Measurements from ENCODE around the gene CASZ1. TPM values are rescaled to one million over a fixed set of nuclear protein-coding genes. Genes with fewer than 3 reads are reported as not detected.

Gene CASZ1
- total RNA-seq, 2 donors from 2014 or later, result 90.9 to 96.9 TPM

GRCh38 chr1:10779841-10780240 is 16.6 kb downstream of the CASZ1 start:
- DNase-seq (ENCODE audit: low spot score), result no peak
- Histone ChIP-seq H3K27me3 (replicated peaks; ENCODE audit: insufficient read depth) (no peaks in the 10 kb centered on the region), H3K9me3 (no peaks in the 10 kb centered on the region), H3K4me1 (replicated peaks) (peaks cover 42% of the 10 kb centered on the region), H3K36me3 (no peaks in the 10 kb centered on the region), H3K4me3 (no peak overlapping the region), H3K27ac (peak overlapping the region; percentile 83 to 85)
- WGBS, result 48% methylated on average over 10 of the region's 10 CpGs
- intact Hi-C loops (cut with DNase I), result no loop called here
- TF ChIP-seq POLR2A (IDR thresholded peaks at IDR 0.05) (no peak), POLR2AphosphoS5 (IDR thresholded peaks at IDR 0.05) (no peak)
- TF ChIP-seq, protein P1, sequence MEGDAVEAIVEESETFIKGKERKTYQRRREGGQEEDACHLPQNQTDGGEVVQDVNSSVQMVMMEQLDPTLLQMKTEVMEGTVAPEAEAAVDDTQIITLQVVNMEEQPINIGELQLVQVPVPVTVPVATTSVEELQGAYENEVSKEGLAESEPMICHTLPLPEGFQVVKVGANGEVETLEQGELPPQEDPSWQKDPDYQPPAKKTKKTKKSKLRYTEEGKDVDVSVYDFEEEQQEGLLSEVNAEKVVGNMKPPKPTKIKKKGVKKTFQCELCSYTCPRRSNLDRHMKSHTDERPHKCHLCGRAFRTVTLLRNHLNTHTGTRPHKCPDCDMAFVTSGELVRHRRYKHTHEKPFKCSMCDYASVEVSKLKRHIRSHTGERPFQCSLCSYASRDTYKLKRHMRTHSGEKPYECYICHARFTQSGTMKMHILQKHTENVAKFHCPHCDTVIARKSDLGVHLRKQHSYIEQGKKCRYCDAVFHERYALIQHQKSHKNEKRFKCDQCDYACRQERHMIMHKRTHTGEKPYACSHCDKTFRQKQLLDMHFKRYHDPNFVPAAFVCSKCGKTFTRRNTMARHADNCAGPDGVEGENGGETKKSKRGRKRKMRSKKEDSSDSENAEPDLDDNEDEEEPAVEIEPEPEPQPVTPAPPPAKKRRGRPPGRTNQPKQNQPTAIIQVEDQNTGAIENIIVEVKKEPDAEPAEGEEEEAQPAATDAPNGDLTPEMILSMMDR (IDR thresholded peaks at IDR 0.05), result no peak

DNA sequence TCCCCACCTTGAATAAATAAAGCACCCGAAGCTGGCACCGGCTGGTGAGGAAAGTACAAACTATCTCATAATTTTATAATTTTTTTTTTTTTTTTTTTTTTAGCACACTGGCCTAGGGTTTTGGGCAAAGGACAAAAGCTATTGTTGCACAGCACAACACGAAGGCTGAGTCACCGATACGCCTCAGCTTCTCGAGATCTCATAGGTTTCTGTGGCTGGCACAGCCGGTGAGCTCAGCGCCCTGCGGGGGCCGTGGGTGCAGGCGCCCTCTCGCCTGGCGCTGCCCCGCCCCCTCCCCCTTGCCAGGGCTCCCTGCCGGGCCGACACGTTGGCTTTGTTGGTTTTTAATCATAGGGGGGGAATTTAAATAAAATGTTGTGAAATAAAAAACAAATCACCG is 17.2 kb downstream of the CASZ1 start:
- WGBS, result 46% methylated on average over 18 of the region's 18 CpGs
- Histone ChIP-seq H3K36me3 (no peaks in the 10 kb centered on the region), H3K27ac (peak overlapping the region; percentile 83 to 85), H3K27me3 (replicated peaks; ENCODE audit: insufficient read depth) (no peaks in the 10 kb centered on the region), H3K4me3 (no peak overlapping the region), H3K9me3 (no peaks in the 10 kb centered on the region), H3K4me1 (replicated peaks) (peaks cover 49% of the 10 kb centered on the region)
- DNase-seq (ENCODE audit: low spot score), result peak; percentile 79
- peak; percentile 21 for TF ChIP-seq POLR2A (IDR thresholded peaks at IDR 0.05)
- TF ChIP-seq, protein P1 (IDR thresholded peaks at IDR 0.05), result no peak
- peak; percentile 59 for TF ChIP-seq POLR2AphosphoS5 (IDR thresholded peaks at IDR 0.05)
- intact Hi-C loops (cut with DNase I), result no loop called here

- Histone ChIP-seq H3K27ac (peak overlapping the region; percentile 83 to 85), H3K36me3 (no peaks in the 10 kb centered on the region), H3K4me3 (no peak overlapping the region), H3K27me3 (replicated peaks; ENCODE audit: insufficient read depth) (no peaks in the 10 kb centered on the region), H3K9me3 (no peaks in the 10 kb centered on the region), H3K4me1 (replicated peaks) (peaks cover 54% of the 10 kb centered on the region)
- no peak for DNase-seq (ENCODE audit: low spot score)
- intact Hi-C loops (cut with DNase I), result no loop called here
- WGBS, result 62% methylated on average over 10 of the region's 10 CpGs
- no peak for TF ChIP-seq POLR2AphosphoS5 (IDR thresholded peaks at IDR 0.05)
These were observed 17.8 kb downstream of the CASZ1 start for GRCh38 chr1:10778640-10779039.

- H3K36me3 ChIP-seq, result no peaks in the 10 kb centered on the region
- DNase-seq (ENCODE audit: low spot score), result no peak
- H3K27ac ChIP-seq, result peak overlapping the region; percentile 83 to 85
- WGBS, result 91% methylated on average over 9 of the region's 9 CpGs
- no peaks in the 10 kb centered on the region for H3K9me3 ChIP-seq
- peaks cover 60% of the 10 kb centered on the region for H3K4me1 ChIP-seq (replicated peaks)
- H3K4me3 ChIP-seq, result no peak overlapping the region
- no peak for TF ChIP-seq POLR2A (IDR thresholded peaks at IDR 0.05)
- no peak for TF ChIP-seq POLR2AphosphoS5 (IDR thresholded peaks at IDR 0.05)
- TF ChIP-seq, protein P1 (IDR thresholded peaks at IDR 0.05), result no peak
- no peaks in the 10 kb centered on the region for H3K27me3 ChIP-seq (replicated peaks; ENCODE audit: insufficient read depth)
- intact Hi-C loops (cut with DNase I), result no loop called here
These were observed 18.5 kb downstream of the CASZ1 start for GRCh38 chr1:10777749-10778574.

GRCh38 chr1:10776190-10776905 is 20.1 kb downstream of the CASZ1 start:
- H3K4me3 ChIP-seq, result peak overlapping the region in 1 of 2 donors; percentile 2
- no peaks in the 10 kb centered on the region for H3K27me3 ChIP-seq (replicated peaks; ENCODE audit: insufficient read depth)
- DNase-seq (ENCODE audit: low spot score), result peak; percentile 89
- intact Hi-C loops (cut with DNase I), result no loop called here
- WGBS, result 35% methylated on average over 12 of the region's 14 CpGs
- H3K27ac ChIP-seq, result peak overlapping the region; percentile 83 to 85
- peaks cover 63% of the 10 kb centered on the region for H3K4me1 ChIP-seq (replicated peaks)
- TF ChIP-seq, protein P1 (IDR thresholded peaks at IDR 0.05), result no peak
- TF ChIP-seq POLR2AphosphoS5 (IDR thresholded peaks at IDR 0.05), result peak; percentile 85
- no peaks in the 10 kb centered on the region for H3K36me3 ChIP-seq
- H3K9me3 ChIP-seq, result no peaks in the 10 kb centered on the region
